GM12891 (cell line): ENCODE results near the gene LYPD5.
A peak's percentile ranks its signal among the peaks of the same experiment; 100 is the strongest.

ENCODE experiments used
- PAX5 ChIP-seq: IDR thresholded peaks from 2 replicates; pipeline ENCODE4 v1.6.1; 2011; ENCODE audit warnings: low read length, moderate library complexity, mild to moderate bottlenecking; ENCODE audit not compliant: insufficient read depth, severe bottlenecking
- POLR2A ChIP-seq: IDR thresholded peaks from 2 replicates; pipeline ENCODE4 v1.6.1; 2011; ENCODE audit warnings: low read depth, low read length, control low read depth

GRCh38 chr19:43784241-43784980 lies 17.8 kb downstream of the LYPD5 start:
- TF ChIP-seq POLR2A: no peak
- peak; percentile 61 for TF ChIP-seq PAX5
